Neural progenitor cell (in vitro differentiated cells): Measurements from ENCODE around the gene BEGAIN.

ENCODE experiments used
- EZH2 ChIP-seq: fragments of 200-600 bp; sonication (generic); IDR thresholded peaks from 2 replicates; pipeline ENCODE4 v1.6.1; 2017; ENCODE audit warnings: antibody characterized with exemption, mild to moderate bottlenecking, moderate library complexity
- TF ChIP-seq, protein P1 (sequence below): fragments of 200-600 bp; sonication (generic); IDR thresholded peaks from 2 replicates; pipeline ENCODE4 v1.5.1; 2017; ENCODE audit warnings: antibody characterized with exemption, mild to moderate bottlenecking

DNA sequence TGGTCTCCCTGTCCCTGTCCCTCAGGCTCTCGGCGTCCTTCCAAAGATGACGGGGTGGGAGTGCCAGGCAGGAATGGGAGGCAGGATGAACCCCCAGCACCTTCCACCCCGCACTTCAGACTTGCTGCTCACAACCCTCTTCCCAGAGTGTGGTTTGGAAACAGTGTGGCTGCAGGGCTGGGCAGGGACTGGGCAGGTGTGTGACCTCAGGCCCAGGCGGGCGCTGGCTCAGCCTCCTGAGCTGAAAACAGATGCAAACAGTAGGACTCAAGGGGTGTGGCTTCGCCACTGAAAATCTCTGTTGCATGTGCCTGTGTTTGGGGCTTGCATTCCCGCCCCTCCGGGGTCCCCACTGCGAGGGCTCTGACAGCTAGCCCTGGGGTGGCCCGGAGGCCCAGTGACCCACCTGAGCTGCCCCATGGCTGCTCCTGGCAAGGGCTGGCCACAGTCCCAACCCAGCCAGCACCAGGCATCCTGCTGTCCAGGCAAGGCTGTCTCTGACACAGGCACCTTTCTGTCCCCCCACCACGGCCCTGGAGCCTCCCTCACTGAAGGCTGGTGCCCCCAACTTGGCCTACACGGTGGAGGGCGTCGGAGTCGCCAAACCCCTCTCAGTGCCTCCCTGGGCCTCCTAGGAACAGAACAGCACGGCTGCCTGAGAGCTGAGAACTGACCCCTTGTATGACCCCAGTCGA, 46.1 kb downstream of the BEGAIN start:
- TF ChIP-seq, protein P1, sequence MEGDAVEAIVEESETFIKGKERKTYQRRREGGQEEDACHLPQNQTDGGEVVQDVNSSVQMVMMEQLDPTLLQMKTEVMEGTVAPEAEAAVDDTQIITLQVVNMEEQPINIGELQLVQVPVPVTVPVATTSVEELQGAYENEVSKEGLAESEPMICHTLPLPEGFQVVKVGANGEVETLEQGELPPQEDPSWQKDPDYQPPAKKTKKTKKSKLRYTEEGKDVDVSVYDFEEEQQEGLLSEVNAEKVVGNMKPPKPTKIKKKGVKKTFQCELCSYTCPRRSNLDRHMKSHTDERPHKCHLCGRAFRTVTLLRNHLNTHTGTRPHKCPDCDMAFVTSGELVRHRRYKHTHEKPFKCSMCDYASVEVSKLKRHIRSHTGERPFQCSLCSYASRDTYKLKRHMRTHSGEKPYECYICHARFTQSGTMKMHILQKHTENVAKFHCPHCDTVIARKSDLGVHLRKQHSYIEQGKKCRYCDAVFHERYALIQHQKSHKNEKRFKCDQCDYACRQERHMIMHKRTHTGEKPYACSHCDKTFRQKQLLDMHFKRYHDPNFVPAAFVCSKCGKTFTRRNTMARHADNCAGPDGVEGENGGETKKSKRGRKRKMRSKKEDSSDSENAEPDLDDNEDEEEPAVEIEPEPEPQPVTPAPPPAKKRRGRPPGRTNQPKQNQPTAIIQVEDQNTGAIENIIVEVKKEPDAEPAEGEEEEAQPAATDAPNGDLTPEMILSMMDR = no peak
- no peak for TF ChIP-seq EZH2
